Measurements from ENCODE around the gene ENTPD6.

ENTPD6 gene

GRCh38 chr20:25259358-25259757 lies 63.8 kb downstream of the ENTPD6 start:
- DNase-seq, result no peak

- no peak for DNase-seq
These were observed 64.3 kb downstream of the ENTPD6 start for GRCh38 chr20:25259788-25260254.

DNA sequence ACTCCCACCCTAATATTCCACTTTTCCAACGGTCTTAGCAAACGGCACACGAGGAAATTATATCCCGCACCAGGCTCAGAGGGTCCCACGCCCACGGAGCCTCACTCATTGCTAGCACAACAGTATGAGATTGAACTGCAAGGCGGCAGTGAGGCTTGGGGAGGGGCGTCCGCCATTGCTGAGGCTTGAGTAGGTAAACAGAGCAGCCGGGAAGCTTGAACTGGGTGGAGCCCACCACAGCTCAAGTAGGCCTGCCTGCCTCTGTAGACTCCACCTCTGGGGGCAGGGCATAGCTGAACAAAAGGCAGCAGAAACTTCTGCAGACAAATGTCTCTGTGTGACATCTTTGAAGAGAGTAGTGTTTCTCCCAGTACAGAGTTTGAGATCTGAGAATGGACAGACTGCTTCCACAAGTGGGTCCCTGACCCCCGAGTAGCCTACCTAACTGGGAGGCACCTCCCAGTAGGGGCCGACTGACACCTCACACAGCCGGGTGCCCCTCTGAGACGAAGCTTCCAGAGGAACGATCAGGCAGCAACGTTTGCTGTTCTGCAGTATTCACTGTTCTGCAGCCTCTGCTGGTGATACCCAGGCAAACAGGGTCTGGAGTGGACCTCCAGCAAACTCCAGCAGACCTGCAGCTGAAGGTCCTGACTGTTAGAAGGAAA lies 65.4 kb downstream of the ENTPD6 start:
- peak; percentile 33 for DNase-seq

DNA sequence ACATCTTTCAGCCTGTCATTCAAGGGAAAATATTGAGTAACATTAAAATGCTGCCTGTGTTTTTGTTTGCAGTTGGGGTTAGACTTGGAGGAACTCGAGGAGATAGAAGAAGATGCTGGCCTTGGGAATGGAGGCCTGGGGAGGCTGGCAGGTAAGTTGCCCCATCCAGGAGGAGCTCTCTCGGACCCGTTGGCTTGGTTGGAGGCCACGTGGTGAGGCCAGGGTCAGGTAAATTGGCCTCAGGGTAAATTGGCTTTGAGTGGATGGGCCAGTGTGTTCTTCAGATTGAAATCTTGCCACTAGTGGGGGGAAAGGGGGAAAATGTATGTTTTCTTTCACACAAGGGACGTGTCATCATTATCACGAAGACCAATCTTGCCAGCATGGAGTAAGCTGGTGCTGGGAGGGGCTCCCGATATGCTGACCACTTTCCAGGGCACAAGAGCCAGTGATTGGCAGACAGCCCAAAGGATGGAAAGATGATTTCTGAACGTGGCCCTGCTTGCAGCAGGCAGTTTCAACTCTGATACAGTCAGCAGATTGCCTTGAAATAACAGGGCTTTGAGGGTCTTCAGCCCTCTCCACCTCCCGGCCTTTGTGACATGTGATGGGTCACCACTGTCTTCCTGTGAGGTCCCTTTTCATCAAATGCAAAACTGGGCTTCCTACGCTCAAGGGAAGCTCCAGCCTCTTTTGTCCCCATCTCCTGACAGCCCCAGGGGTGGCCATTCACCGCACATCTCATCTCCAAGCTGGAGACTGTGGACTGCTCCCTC lies 73.7 kb downstream of the ENTPD6 start:
- DNase-seq, result no peak

GRCh38 chr20:25269833-25270170 lies 74.3 kb downstream of the ENTPD6 start:
- DNase-seq, result no peak

DNA sequence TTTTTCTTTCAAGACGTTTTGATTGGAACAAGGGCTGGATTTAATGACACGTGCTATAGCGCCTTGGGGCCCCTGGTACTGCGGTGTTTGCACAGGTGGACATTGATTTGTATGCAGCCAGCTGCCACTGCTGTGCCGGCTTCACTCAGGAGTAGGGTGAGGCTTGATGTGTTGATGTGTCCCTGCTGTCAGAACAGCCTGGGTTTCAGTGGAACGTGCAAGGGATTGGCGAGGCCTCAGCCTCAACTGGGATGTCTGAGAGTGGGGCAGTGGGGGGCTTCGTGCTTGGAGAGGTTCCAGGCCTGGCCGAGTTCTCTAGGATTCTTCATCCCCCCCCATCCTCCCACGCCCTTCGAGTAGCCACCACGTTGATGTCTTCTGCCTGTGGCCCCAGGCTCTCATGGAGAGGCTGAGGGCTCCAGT lies 75.3 kb downstream of the ENTPD6 start:
- DNase-seq, result no peak

DNA sequence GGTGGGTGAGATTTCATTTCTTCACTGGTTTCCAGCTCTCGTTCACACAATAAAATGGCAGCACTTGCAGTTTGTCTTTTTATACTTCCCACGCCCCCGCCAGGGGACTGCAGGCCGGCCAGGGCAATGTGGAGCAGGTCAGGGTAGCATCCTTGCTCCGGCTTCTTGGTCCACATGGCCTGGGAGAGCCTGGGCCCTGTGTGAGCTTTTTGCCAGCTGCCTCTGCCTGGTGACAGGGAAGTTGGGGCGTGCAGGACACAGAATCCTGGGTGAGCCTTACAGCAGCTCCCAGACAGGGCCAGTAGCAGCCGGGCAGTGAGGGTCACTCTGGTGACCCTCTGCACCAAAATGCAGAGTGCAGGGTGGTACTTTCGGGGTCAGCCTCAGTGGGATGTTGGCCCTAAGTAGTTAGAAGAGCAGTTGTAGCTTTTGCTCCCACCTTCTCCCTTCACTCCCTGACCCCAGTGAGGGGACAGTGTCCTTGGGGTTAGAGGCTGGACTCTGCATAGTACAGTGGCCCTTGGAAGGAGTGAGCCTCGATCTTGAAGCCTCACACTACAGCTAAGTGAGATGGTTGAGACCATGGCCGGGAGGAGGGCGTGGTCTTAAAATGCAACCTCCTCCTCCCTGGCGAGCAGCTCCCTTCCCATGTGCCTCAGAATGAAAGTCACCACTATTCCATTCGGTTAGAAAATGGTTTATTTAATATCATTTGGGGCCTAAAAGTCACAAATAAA lies 76.1 kb downstream of the ENTPD6 start:
- DNase-seq, result no peak

- DNase-seq, result no peak
These were observed 76.9 kb downstream of the ENTPD6 start for GRCh38 chr20:25272223-25273000.

DNA sequence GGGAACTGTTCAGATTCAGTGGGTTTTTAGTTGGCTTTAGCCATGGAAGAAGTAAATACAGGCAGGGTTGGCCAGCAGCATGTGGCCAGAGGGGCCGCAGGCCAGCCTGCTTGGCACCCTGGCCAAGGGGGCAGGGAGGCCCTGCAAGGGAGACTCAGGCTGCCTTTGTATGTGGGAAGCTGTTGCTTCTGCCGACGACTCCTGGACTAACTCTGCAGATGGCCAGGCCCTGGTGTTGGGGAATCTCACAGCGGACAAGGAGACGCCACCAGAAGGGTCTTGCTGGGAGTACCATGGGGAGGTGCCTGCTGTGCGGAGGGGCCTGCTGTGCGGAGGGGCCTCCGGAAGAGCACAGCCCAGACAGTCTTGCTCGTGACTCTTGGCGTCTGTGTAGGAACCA lies 77.5 kb downstream of the ENTPD6 start:
- DNase-seq, result no peak

- no peak for DNase-seq
These were observed 78.2 kb downstream of the ENTPD6 start for GRCh38 chr20:25273541-25274358.

DNA sequence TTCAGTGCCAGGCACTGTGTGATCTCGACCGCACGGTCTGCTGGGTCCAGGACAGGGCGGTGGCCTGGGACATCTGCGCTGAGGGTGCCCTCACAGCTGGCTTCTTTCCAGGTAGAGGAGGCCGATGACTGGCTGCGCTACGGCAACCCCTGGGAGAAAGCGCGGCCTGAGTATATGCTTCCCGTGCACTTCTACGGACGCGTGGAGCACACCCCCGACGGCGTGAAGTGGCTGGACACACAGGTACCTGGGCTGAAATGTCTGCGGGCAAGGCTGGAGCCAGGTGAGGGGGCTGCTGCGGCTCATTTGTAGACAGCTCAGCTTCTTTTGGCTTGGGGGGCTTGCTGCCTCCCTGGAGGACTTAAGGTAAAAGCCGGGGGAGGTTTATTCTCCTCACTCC lies 79.0 kb downstream of the ENTPD6 start:
- no peak for DNase-seq

DNA sequence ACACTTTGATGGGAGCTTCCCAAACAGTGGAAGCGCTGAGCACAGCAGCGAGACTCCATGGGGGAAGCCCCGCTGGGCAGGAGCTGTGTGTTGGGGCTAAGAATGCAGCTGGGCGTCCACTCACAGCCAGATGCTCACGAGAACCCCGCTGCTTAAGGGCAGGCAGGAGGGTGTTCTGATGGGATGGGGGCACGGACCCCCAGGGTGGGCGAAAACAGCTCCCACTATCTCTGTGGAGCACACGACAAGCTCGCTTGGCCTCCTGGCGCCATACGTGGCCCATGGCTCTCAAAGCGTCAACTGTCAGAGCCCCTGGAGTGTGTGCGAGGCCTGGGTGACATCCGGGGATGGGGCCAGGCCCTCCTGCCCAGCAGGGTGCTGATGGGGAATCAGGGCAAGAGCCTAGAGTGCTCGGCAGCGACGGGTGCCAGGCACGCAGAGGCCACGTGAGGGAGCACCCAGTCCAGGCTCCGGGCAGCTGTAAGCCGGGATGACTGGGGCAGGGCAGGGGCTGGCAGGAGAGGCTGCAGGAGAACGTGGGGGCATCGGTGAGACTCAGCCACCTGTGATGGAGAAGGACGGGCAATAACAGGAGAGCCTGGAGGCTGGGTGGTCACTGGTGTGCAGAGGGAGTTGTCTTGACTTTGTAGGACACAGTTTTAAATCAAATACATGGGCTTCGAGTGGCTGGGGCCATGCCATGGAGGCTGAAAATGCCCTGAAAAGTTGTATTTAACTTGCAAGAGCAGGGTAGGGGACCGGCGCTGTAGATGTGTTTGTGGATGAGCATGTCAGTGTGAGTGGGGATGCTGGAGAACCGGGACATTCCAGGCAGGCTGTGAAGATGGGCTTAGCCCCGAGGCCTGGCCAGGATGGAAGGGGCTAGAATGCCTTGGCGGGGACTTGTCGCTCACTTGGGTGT lies 79.6 kb downstream of the ENTPD6 start:
- DNase-seq, result no peak

DNA sequence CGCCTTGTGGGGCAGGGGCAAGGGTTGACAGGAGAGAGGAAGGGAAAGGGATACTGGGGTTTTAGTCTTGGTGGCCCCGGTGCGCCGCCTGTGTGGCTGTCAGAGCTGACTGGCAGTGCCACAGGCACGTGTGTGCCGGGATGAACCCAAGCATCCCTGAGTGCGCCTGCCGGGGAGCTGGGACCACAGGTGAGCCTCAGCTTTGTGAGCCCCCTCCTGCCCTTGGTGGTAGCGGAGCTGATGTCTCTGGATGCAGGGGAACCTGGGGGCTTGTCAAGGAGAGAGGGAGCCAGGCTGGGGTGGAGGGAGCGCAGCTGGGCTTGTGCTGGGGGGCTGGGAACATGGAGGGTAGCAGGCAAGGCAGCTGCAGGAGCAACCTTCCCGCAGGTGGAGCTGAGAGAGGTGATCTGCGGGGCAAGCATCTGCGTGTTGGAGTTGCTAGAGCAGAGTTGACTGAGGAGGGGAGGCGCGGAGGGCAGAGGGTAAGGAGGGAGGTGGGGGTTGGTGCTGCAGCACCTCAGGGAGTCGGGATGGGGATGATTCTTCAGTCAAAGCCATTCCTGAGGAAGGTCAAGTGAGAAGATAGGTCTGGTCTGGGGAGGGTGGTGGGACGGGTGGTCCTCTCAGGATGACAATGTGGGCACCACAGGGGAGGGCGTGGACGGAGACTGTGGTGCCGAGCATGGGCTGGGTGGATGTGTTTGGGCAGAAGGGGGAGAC lies 80.5 kb downstream of the ENTPD6 start:
- no peak for DNase-seq
